Fibroblast of skin of left biceps (primary cell): ENCODE measurements around the gene ZNF132.
A peak's percentile ranks its signal among the peaks of the same experiment; 100 is the strongest.
"Not testable (repeated sequence)": the region's sequence is repeated elsewhere in the genome, so short reads cannot be mapped to it uniquely, and the experiment has no call there.

Source experiments
- DNase-seq, 2 experiments: peaks; one replicate each; pipeline ENCODE4 v3.0.0-alpha.2; 2013; ENCODE audit warnings: low read depth in 2 of 2

The ZNF132 gene

DNA sequence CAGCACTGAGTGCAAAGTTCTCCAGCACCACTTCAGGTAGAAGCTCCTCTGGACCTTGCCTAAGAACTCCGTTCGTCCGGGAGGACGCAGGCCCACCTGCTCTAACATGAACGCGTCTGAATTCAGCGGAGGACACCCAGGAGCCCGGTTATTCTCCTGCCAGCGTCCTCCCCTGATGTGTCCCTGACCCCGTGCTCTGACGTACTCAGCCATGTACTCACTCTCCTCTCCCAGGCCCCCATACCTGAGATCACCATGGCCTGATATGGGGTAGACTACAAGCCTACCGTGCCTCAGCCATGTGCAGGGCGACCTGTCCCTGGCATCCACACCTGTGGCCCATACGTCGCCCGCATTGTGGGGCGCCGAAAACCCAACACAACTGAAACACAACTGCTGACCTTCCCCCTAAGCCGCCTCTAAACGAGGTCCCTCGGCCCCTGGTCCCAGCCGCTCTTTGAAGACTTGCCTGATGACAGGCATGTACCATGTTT lies 32.2 kb downstream of the ZNF132 start:
- DNase-seq = no peak

DNA sequence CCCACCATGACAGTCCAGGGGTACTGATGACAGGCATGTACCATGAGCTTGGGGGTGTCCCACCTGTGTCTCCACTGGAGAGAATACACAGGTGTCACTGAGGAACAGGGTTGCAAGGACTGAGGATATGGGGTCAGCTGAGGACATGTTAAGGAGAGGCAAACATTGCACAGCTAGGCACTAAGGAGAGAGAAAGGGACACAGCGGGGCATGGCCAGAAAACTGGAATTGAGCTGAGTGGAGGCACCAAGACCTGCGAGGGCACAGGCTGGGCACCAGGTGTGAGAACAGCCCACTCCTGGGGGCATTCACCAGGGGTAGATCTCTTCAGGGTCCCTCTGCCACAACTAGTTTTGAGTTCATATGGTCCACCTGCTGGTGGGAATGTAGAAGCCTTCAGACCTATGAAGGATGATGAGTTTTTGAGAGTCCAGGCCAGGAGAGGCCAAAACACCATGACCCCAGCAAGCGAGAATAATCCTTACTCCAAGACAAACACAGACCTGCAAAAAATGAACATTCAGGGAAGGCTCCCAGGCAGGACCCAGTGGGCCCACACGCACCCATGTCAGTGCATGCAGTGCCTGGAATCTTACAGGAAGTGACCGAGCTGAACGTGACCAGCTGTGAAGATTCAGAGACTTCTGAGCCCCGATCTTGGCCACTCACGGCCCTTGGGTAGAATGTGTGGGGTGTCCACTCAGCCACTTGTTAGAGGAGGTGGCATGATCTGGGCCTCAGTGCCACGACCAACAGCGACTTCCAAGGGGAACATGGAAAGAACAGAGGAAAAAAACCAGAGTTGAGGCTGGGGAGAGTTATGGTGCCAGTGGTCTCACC lies 32.9 kb downstream of the ZNF132 start:
- DNase-seq = no peak

DNA sequence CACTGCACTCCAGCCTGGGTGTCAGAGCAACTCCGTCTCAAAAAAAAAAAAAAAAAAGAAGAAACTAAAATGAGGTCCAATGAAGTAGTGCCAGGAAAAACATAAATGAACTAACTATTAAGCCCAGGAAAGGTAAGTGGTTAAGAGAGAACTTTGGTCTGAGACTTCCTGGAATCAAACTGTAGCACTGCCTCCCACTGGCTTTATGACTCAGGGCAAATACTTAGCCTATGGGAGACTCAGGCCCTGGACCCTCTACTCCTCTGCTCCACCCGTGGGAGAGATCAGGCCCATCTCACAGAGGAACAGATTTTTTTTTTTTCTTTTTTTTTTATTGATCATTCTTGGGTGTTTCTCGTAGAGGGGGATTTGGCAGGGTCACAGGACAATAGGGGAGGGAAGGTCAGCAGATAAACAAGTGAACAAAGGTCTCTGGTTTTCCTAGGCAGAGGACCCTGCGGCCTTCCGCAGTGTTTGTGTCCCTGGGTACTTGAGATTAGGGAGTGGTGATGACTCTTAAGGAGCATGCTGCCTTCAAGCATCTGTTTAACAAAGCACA lies 36.0 kb downstream of the ZNF132 start:
- DNase-seq = not testable (repeated sequence)

GRCh38 chr19:58401840-58402421 lies 38.0 kb downstream of the ZNF132 start:
- DNase-seq = no peak

GRCh38 chr19:58400916-58401839 lies 38.8 kb downstream of the ZNF132 start:
- DNase-seq = peak; percentile 98 to 99

- no peak for DNase-seq
These were observed 39.5 kb downstream of the ZNF132 start for GRCh38 chr19:58400316-58400915.

GRCh38 chr19:58399903-58400302 lies 40.0 kb downstream of the ZNF132 start:
- DNase-seq = no peak

DNA sequence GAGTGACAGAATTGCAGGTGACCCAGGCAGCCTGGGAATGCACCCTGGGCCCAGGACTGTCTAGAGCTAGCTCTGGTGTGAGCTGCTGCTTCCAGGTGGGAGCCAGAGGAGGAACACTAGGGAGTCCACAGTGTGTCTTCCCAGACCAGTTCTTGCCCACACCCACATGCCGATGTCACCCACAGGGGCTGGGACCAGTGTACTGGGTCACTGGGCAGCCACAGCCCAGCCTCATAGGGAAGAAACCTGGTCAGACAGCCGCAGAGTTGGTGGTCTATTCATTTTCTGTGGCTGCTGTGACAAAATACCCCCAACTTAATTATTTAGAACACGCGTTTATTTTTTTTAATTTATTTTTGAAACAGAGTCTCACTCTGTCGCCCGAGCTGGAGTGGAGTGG lies 41.4 kb downstream of the ZNF132 start:
- no peak for DNase-seq

DNA sequence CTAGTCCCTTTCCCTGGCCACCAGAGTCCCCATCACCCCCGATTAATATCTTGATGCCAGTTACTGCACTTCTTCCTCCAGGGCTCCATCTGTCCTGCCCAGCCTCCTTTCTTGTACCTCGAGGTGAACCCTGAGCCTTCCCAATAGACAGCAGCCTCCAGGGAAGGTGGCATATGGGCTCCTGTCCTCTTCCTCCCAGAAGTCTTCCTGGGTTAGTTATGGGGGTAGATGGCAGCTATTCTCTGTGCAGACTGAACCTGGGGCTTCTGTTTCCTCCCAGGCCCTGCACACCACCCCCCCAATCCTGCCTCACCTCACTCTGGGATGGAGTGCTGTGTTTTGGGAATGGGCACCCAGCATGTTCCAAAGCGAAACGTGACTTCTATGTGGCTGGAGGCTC lies 41.9 kb downstream of the ZNF132 start:
- no peak for DNase-seq

GRCh38 chr19:58397533-58398037 lies 42.4 kb downstream of the ZNF132 start:
- no peak for DNase-seq

DNA sequence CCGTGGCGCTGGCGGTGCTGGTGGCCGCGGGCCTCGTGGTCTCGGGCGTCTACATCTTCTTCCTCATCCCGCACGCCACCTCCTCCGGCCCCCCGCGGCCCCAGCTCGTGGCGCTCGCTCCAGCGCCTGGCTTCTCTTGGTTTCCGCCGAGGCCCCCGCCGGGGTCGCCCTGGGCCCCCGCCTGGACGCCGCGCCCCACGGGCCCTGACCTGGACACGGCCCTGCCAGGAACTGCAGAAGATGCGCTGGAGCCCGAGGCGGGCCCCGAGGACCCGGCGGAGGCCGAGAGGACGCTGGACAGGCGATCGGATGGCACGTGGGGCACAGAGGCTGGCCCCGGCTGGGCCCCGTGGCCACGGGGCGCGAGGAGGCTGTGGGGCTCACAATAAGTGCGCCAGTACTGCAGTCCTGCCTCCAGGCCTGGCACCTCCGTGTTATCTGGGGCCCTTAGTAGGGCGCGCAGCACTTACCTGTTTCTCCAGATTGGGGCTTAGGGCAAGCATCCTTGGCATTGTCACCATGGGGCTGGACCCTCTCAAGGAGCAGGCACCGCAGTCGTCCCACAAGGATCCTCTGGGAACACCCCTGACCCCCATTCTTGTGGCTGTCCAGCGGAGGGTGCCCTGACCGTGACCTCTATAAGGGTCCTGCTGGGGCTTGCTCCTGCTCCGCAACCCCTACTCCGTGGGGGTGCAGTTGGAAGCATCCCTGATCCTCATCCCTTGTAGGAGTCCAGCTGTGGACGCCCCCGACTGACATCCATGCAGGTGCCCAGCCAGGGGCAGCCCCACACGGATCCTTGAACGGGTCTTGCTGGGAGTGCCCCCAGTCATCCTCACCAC lies 43.0 kb downstream of the ZNF132 start:
- DNase-seq = no peak

DNA sequence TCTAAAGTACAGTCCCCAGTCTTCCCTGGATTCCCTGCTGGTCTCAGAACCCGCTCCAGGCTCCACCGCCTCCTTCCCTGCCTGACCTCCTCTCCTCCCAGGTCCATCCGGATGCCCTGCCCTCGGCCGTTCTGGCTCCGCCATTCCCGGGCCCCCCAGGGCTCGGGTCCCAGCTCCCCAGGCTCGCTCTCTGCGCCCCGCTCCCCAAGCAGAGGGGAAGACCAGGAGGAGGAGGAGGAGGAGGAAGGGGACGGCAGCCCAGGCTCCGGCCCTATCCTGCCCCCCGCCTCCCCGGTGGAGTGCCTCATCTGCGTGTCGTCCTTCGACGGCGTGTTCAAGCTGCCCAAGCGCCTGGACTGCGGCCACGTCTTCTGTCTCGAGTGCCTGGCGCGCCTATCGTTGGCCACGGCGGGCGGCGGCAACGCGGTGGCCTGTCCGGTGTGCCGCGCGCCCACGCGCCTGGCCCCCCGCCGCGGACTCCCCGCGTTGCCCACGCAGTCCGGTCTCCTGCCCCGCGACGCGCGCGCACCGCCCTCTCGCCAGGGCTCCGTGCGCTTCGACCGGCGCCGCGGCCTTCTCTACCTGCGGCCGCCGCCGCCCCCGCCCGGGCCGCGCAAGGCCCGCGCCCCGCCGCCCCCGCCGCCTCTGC lies 43.9 kb downstream of the ZNF132 start:
- no peak for DNase-seq

GRCh38 chr19:58395220-58395978 lies 44.6 kb downstream of the ZNF132 start, which contains the start of gene RNF225:
TSS of gene RNF225 (plus strand) at chr19:58395656. CDS start at chr19:58396090, 434 bp downstream.
- no peak for DNase-seq

- DNase-seq = no peak
These were observed 45.1 kb downstream of the ZNF132 start for GRCh38 chr19:58394821-58395219.

- no peak for DNase-seq
These were observed 46.3 kb downstream of the ZNF132 start for GRCh38 chr19:58393725-58394033.

DNA sequence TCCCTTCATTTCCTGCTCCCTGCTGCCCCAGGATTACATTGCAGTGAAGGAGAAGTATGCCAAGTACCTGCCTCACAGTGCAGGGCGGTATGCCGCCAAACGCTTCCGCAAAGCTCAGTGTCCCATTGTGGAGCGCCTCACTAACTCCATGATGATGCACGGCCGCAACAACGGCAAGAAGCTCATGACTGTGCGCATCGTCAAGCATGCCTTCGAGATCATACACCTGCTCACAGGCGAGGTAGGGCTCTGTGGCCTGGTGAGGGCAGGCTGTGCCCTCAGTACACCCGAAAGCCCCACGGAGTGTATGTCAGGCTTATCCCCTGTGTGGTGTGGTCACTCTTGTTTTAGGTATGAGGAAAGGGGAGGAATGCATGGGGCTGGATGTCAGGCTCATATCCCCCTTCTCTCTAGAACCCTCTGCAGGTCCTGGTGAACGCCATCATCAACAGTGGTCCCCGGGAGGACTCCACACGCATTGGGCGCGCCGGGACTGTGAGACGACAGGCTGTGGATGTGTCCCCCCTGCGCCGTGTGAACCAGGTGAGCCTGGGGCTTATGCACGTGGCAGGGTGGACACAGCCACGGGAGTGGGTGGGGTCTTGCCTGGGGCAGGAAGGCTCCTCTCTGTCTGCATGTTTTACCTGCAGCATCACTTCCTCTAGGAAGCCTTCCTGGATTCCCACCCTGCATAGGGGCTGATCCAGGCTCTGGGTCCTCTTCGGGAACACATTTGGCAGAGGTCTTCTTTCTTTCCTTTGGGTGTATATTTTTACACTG lies 46.8 kb downstream of the ZNF132 start:
- no peak for DNase-seq

- no peak for DNase-seq
These were observed 51.8 kb downstream of the ZNF132 start for GRCh38 chr19:58388175-58388526.
